ENCODE results near the gene RIMBP2.
"Not testable (repeated sequence)": the region's sequence is repeated elsewhere in the genome, so short reads cannot be mapped to it uniquely, and the experiment has no call there.

Gene RIMBP2

DNA sequence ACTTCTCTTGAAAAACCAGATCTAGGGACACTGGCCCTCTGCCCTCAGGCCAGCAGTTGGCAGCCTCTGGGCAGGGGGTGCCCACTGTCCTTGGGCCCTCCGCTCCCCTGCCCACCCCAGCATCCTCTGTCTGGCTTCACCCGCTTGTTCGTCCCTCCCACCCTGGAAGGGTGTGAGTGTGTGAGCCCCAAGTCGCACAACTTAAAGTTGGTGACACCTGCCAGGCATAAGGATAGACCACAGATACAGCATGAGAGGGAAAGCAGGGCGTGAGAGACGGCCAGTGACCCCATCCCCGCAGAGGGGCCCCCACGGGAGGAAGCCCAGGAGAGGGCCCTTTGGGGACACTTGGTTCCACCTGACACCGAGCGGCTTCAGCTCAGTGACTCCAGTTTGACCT is 23.5 kb upstream of the RIMBP2 start:
- DNase-seq (ENCODE audit: low spot score): no peak

DNA sequence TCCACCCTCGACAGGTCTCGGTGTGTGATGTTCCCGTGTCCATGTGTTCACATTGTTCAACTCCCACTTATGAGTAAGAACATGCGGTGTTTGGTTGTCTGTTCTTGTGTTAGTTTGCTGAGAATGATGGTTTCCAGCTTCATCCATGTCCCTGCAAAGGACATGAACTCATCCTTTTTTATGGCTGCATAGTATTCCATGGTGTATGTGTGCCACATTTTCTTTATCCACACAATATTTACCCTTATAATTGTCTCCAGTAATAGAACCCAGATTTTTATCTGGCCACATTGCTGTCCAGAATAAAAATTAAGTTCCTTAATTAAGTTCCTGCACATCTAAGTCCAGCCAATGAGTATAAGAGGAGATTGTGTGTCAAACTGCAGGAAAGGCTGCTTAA is 22.3 kb upstream of the RIMBP2 start:
- not testable (repeated sequence) for DNase-seq (ENCODE audit: low spot score)

DNA sequence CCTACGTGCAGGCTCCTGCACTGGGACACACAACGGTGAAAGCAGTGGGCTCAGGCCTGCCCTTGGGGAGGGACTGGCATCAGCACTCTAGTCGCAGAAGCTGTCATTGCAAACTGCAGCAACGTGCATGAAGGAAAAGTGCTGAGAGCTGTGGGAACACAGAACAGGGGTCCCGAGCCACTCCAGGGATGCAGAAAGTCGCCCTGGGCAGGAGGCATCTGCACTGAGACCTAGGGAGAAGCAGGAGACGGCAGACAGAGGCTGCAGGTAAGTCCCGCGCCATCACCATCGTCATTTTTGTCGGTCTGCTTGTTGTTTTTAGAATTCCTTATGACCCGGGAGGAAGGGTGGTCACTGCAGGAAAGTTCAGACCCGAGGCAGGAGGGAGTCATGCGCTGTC is 21.6 kb upstream of the RIMBP2 start:
- DNase-seq (ENCODE audit: low spot score): no peak

DNA sequence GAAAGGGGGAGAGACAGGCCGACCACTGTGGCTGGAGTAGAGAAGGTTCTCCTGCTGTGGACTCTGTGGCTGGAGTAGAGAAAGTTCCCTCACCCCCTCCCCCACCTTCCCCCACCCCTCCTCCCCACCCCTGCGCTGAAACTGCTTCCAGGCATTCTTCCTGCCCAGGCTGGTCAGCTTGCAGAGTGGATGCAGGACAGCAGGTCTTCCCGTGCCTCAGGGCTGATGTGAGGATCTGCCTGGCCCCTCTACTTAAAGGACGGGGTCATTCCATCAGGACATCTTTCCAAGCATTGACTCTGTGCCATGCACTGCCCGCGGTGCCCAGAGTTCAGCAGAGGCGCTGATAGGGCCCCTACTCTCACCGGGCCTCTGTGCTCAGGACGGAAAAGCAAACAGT is 13.2 kb upstream of the RIMBP2 start:
- DNase-seq (ENCODE audit: low spot score): no peak

DNA sequence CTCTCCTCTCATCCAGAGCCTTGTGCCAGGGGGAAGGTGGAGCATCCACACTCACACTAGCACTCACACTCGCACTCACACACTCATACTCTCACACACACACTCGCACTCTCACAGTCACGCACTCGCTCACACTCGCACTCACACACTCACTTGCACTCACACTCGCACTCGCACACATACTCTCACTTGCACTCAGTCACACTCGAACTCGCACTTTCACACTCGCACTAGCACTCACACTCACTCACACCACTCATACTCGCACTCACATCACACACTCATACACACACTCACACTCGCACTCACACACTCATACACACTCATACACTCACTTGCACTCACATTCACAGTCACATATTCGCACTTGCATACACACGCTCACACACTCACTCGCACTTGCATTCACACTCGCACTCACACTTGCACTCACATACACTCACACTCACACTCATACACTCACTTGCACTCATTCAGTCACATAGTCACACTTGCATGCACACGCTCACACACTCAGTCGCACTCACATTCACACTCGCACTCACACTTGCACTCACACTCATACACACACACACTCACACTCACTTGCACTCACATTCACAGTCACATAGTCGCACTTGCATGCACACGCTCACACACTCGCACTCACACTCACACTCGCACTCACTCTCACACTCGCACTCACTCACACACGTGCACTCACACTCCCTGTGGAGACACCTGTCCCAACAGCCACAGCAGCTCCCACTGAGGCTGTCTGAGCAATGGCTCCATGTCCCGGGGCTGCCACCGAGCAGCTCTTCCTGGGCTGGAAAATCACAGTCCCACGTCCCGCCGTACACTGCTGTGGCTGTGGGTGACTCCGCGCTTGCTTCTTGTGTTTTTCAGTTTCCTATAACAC is 12.3 kb upstream of the RIMBP2 start:
- no peak for DNase-seq (ENCODE audit: low spot score)

DNA sequence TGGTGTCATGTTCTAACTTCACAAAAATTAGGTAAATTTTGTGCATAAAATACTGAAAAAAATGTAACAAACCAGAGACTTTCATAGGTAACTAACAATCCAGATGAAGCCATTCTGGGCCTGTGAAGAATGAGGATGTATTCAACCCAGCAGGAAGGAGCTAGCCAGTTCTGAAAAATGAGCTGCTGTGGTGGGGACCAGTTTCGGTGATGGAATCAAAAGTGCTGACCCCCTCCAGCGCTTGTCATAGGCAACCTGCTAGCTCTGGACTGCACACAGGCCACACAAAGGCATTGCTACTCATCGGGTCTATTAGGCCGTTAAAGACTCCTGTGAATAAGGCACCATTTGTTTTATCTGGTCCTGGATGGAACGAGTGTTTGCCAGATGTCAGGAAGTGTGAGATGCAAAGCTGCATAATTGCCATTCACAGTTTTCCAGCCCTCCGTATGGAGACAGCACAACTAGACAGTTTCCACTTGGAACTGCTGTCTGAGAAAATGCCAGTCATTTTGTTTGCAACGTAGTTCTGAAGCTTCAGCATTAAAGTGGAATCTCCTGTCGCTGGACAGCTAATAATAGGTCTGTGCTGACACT is 3.3 kb upstream of the RIMBP2 start:
- no peak for DNase-seq (ENCODE audit: low spot score)

DNA sequence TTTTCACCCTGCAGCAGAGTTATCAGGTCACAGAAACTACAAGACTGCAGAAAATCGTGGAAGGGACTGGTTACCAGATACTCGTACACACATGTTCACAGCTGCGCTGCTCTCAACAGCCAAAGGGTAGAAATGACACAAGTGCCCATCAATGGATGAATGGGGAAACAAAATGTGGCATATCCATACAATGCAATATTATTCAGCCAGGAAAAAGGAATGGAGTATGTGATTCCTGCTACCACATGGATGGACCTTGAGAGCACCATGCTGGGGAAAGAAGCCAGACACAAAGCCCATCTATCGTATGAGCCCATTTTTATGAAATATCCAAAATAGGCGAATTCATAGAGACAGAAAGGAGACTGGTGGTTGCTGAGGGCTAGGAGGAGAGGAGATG is 1.7 kb upstream of the RIMBP2 start:
- DNase-seq (ENCODE audit: low spot score): no peak

DNA sequence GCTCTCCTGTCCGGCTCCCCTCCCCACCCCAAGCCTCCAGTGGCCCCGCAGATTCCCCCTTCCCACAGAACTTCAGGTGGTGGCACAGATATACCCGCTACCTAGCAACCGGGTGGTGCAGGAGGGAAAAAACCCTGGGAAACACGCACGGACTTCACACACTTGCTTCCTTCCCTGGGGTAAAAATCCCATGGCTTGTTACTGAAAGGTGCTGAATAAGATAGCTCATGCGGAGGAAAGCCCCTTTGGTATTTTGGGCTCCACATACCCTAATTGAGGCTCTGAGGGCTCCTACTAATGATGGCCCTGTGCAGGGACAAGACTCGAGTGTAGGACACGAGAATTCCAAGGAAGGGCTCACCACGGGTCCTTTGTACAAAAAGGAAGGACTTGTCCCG is 869 bp upstream of the RIMBP2 start:
- no peak for DNase-seq (ENCODE audit: low spot score)

DNA sequence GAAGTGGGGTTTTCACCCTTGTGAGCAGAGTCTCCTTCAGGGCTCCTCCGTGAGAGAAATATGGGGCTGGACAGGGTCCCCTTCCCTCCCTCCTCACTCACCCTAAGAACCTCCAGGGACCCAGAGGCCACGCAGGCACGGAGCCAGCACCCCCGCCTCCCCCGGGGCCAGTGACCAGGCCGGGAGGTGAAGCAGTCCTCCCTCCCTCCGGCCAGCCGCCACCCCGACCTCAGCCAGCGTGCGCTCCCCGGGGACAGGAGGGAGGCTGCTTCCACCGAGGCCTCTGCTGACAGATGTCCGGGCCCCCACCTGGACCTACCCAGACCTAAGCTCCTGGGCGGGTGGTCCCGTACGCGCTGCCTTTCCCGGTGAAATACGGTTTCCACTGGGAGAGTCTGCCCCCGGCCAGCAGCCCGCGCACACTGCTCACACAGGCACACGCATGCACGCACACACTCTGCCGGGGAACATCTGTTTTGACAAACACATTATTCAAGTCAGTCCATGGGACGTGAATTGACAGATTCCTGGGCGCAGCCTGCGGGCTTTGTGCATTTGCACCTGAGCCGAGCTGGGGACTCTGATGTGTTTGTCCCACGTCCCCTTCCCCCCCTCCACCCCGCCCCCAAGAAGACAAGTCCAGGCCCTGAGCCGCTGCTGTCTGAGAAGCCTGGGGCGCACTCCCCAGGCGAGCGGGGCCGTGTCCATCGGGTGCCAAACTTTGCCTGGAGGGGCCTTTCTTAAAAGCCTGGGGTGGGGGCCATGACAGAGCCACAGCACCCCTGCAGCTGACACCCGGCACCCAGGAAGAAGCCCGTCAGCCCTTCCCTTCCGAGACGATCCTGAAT is 725 bp downstream of the RIMBP2 start:
- no peak for DNase-seq (ENCODE audit: low spot score)

DNA sequence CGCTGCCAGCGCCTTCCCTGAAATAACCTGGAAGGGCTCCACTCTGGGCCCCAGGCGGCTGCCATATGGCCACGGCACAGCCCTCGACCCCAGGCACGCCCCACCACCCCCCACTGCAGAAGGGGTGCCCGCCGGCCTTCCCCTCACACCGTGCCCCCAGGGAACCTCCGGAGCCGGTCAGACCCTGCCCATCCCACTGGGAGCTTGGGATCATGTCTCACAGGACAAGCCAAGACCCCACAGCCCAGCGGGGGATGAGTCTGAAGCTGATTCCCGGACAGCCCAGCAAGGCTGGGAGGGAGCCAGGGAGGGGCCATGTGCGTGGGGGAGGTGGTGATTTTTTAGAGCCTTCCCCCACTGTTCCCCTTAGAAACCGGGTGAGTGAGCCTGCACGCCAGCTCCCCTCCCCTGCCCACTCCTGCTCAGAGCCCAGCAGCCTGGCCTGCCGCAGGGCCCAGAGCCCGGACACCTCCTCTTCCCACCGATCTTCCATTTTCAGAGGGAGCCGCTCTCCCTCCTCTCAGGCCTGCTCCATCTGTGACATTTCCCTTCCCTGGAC is 1.4 kb downstream of the RIMBP2 start:
- DNase-seq (ENCODE audit: low spot score): no peak

DNA sequence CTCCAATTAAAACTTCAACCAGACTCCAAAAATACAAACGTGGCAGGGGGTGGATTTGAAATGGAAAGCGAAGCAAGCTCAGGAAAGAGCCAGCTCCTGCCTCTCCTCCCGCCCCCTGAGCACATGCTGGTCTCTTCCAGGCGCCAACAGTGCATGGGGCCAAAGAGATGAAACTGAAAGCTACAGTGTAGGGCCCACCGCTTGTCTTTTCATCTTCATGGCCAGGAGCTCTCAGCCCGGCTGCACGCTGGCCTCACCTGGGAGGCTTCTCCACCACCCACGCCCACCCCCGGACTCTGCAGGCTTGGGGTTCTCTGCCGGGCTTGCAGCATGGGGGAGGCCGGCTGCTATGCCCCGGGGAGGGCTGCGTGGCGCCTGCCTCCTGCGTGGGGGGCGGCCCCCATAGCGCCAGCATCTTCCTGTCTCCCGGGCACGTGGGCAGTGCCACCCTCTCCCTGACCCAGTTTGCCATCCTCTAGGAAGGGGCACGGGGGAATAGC is 2.0 kb downstream of the RIMBP2 start:
- DNase-seq (ENCODE audit: low spot score): no peak

DNA sequence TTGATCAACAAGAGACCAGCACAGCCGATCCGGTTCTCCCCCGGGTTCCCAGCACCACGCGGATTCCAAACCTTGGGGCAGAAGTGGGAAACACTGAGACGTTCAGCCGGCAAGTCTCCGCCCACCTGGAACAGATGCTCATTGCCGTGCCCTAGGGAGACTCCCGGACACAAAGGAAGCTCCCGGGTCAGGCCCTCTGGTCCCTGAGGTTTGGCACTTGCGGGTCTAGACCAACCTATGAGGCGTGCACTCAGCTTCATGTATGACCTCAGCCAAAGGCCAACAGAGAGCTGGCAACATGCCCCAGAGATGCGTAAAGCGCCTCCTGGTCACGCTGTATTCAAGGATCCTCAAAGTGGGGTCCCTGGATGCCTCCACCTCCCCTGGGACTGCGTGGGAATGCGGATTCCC is 2.5 kb downstream of the RIMBP2 start:
- DNase-seq (ENCODE audit: low spot score): no peak

DNA sequence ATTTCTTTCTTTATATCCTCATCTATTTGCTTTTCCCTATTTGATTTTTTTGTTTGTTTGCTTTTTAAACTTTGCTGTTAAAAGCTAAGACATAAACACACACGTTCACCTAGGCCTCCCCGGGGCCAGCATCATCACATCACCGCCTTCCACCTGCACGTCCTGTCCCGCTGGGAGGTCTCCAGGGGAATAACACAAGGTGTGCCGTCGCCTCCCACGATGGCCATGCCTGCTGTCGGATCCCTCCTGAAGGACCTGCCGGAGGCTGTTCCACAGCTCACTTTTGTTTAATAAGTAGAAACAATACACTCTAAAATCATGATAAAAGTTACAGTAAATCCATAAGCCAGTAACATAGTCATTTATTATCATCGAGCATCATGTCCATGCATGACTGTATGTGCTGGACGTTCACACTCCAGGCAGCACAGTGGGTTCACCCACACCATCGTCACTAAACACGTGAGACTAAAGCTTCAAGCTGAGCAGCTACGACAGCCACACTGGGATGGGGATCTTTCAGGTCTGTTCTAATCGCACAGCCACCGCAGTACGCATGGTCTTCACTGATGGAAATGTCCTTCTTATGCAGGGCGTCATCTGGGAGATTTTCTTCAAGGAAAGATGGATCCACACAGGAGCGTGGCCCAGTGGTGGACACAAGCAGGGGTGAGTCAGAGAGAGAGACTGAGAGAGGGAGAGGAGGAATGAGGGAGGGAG is 3.6 kb downstream of the RIMBP2 start:
- DNase-seq (ENCODE audit: low spot score): no peak

DNA sequence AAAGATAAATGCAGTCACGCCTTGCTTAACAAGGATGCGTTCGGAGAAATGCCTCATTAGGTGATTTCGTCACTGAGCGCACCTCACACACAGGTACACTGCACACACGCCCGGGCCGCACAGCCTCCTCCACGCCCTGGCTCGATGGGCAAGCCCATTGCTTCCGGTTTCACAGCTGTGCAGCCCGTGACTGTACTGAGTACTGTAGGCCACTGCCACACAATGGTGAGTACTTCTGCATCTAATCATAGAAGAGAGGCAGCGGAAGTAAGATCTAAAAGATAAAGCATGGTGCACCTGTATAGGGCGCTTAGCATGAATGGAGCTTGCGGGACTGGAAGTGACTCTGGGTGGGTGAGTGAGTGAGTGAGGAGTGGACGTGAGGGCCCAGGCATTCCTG is 4.3 kb downstream of the RIMBP2 start:
- no peak for DNase-seq (ENCODE audit: low spot score)

DNA sequence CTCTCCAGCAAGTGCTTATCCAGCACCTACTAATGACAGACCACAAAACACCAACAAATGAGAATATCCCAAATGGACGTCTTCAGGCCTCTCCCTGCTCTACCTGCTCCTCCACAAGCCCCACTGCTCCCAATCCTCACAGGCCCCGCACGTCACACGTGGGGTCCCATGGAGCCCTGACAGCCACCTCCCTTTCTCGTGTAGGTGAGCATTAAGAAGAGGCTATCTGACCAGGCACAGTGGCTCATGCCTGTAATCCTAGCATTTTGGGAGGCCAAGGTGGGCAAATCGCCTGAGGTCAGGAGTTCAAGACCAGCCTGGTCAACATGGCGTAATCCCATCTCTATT is 5.4 kb downstream of the RIMBP2 start:
- no peak for DNase-seq (ENCODE audit: low spot score)

DNA sequence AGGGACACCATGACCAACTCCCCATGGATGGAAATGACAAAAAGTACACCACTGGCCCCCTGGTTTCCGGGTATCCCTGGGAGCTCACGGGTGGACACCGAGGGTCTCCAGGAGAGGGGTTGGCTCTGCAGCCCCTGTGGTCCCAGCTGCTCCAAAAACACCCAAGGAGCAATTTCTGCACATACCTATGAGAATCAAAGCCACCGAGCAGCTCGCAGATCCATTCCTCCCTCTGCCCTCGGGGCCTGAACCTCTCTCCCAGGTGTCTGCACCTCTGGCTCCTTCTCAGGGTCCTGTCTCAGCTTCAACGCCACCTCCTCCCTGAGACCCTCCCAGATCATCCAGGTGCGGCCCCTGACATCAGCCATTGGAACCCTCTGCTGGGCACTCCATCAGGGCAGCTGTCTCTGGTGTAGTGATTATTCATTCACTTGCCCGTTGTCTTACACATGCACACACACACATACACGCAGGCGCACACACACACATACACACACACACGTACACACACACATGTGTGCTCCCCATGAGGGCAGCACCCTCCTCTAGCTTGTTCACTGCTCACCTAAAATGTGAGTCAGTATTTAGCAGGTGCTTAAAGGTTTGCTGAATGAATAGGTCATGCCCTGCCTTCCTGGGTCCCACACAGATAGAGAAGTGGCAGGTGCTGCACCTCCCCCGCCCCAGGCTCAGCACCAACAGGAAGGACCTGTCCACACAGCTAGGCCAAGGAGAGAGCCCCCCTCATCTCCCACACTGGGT is 5.9 kb downstream of the RIMBP2 start:
- DNase-seq (ENCODE audit: low spot score): no peak

DNA sequence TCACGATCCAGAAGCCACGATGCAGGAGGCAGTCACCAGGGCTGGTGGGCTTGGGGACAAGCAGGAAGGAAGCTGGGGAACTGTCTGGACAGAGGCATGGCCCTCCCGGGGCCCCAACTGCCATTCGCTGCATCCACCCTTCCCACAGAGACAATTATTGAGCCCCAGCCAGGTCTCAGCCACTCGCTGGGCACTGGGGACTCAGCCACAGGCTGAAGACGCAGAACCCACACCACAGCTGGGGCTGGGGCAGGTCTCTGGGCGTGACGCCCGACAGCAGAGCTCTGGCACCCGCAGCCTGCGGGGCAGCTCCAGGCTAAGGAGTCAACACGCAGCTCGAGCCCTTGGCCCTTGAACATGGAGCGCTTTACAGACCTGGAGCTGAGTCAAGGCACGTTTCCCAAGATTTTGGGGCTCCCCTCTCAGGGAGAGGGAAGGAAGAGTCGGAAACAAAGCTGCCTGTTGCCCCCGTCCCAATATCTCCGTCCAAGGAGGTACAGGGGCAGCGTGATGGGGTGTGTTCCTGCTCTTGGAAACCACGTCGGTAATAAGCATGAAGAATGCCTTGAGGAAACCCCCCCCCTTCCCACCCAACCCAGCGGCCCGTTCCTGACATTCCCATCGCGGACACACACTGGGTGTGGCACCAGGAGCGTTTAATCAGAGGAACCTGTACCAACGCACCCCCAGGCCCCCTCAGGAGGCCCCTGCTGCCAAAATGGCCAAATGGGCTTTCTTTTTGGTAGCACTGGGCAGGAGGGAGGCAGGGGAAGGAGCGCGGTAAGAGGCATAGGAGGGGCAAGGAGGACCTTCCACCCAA is 6.7 kb downstream of the RIMBP2 start:
- DNase-seq (ENCODE audit: low spot score): no peak

DNA sequence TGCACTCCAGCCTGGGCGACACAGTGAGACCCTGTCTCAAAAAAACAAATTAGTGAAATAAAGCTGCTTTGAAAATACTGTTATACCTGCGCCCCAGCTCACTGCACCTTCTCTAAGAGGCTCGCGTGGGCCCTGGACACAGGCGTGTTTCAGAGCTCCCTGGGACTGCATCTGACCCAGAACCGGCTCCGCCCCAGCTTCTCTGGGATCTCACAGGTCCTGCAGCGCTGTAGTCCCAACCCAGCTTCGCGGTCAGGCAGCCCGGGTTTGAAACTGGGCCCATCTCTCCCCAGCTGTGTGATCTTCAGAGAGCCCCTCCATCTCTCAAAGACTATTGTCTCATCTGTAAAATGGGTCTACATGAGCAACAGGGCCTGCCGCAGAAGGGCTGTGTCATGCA is 7.5 kb downstream of the RIMBP2 start:
- DNase-seq (ENCODE audit: low spot score): no peak

DNA sequence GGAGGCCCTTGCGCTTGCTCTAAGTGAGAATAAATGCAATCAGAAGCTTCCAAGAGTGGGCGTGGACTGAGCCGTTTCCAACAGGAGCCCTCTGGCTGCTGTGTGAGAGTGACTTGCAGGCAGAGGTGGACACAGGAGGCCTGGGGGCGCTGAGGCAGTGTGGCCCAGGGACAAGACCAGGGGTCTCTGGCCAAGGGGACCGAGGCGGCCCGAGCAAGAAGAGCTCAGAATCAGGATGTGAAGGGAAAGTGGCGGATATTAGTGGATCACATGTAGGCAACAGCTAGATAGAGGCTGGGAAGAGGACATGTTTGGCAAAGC is 8.6 kb downstream of the RIMBP2 start:
- DNase-seq (ENCODE audit: low spot score): no peak

DNA sequence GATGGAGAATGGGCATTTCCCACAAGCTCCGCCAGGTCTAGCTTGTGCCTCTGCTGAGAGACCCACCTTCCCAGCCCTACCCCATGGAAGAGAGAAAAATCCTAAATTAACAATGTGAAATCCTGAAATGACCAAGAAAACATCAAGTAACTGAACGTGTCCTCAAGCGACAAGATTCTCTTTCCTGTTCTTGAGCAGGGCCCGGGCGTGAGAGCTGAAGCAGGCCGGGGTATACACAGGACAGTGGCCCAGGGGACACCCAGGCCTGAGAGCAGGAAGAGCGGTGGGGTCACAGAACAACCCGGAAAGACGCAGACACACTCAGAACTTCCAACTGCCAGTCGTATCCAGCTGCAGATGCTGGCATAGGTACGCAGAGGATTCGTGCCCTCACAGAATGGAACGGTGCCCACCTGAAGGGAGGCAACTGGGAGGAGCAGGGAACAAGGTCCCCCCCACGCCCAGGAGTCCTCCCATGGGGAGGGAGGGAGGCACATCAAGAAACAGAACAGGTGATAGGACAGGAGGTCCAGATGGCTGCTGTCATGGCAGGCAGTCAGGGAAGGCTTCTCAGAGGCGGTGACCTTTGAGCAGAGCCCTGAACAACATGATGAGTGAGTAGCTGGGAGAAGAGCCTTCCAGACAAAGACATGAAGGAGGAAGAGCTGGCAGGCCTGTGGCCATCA is 9.1 kb downstream of the RIMBP2 start:
- DNase-seq (ENCODE audit: low spot score): no peak

Data from hepatic stellate cell (primary cell).